ENCODE measurements around the gene WNK1.
"Not testable (repeated sequence)": the region's sequence is repeated elsewhere in the genome, so short reads cannot be mapped to it uniquely, and the experiment has no call there.

Gene WNK1

GRCh38 chr12:818733-819132, 66.4 kb downstream of the WNK1 start:
- no peak for DNase-seq

DNA sequence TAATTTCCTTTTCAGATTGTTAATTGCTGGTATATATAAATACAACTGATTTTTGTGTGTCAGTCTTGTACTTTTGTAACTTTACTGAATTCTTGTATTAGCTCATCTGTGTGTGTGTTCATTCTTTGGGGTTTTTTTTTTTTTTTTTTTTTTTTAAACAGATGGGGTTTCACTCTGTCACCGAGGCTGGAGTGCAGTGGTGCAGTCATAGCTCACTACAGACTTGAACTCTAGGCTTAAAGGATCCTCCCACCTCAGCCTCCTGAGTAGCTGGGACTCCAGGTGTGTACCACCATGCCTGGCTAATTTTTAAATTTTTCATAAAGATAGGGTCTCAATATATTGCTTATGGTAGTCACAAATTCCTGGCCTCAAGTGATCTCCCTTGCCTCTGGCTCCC, 68.0 kb downstream of the WNK1 start:
- DNase-seq = no peak

DNA sequence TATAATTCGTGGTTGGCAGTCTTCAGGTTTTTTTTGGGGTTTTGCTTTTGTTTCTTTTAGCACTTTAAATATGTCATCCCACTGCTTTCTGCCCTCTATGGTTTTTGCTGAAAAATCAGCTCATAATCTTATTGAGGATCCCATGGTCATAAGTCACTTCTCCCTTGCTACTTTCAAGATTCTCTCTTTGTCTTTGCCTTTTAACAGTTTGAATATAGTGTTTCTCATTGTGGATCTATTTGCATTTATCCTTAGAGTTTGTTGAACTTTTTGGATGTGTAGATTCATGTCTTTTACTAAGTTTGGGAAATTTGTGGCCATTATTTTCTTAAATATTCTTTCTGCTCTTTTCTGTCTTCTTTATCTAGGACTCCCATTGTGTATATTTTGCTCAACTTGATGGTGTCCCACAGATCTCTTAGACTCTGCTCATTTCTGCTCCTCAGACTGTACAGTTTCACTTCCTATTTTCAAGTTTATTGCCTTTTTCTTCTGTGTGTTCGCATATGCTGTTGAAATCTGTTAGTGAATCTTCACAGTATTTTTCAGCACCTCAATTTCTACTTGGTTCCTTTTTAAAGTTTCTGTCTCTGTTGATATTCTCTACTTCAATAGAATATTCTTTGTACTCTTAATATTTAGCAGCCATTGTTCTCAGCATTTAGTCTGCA, 70.8 kb downstream of the WNK1 start:
- no peak for DNase-seq

DNA sequence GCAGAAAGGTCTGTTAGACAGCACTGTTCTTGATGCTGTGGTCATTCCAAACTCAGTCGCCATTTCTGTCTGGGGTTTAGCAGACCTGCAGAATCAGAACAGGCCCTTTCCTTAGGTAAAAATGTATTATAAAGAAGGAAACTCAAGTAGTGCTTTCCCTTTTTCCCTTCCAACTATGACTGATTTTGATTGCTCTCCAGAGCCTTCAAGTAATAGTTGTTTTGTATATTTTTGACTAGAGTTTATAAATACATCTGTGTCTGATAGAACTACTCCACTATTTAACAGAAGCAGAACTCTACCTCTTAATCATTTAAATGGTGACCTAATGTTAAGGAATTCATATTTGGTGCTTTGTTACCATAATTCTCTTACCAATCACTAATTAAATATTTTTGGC, 74.0 kb downstream of the WNK1 start:
- DNase-seq = no peak

- no peak for DNase-seq
These were observed 76.5 kb downstream of the WNK1 start for GRCh38 chr12:828726-829395.

GRCh38 chr12:830111-830867, 77.9 kb downstream of the WNK1 start:
- DNase-seq = no peak

- no peak for DNase-seq
These were observed 83.6 kb downstream of the WNK1 start for GRCh38 chr12:835754-836518.

DNA sequence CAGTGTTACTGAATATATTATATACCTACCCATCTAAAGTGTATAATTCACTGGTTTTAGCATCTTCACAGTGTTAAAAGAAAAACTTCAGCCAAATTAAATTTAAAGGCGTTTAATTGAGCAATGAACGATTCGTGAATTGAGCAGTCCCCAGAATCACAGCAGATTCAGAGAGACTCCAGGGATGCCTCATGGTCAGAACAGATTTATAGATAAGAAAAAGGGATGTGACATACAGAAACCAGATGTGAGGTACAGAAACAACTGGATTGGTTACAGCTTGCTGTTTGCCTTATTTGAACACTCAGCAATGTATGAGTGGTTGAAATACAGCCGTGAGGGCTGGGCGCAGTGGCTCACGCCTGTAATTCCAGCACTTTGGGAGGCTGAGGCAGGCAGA, 84.6 kb downstream of the WNK1 start:
- DNase-seq = no peak

GRCh38 chr12:837548-837947, 85.2 kb downstream of the WNK1 start:
- no peak for DNase-seq

GRCh38 chr12:843609-844008, 91.2 kb downstream of the WNK1 start:
- DNase-seq = no peak

- DNase-seq = no peak
These were observed 94.0 kb downstream of the WNK1 start for GRCh38 chr12:846421-846820.

GRCh38 chr12:848173-848865, 95.9 kb downstream of the WNK1 start:
- no peak for DNase-seq

DNA sequence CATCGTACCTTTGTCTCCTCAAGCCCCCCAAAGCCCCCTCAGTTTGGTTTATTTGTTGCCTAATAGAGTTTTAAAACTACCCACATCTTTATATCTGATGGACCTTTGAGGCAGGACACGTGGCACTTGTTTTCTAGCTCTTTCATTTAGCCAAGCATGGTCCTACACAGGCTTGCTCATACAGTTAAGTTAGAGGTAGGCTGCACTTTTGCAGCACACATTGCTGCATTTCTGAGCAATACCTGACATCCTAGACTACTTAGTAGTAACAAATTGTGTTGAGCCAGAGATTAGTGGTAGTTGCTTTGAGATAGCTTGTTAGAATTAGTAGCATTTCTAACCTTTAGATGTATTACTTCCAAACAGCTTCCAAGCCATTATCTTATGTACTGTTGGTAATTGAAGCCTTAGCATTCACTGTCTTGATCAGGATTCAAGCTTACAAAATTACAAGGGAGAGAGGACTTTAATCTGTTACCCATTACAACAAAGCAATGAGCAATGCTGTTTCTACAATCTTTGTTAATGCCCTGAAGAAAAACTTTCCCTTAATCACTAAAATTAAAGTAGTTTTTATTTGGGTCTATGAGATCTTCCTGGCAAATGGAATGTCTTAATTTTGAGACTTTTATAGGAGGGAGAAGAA, 96.6 kb downstream of the WNK1 start:
- no peak for DNase-seq

DNA sequence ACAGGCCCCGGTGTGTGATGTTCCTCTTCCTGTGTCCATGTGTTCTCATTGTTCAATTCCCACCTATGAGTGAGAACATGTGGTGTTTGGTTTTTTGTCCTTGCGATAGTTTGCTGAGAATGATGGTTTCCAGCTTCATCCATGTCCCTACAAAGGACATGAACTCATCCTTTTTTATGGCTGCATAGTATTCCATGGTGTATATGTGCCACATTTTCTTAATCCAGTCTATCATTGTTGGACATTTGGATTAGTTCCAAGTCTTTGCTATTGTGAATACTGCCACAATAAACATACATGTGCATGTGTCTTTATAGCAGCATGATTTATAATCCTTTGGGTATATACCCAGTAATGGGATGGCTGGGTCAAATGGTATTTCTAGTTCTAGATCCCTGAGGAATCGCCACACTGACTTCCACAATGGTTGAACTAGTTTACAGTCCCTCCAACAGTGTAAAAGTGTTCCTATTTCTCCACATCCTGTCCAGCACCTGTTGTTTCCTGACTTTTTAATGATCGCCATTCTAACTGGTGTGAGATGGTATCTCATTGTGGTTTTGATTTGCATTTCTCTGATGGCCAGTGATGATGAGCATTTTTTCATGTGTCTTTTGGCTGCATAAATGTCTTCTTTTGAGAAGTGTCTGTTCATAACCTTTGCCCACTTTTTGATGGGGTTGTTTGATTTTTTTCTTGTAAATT, 97.5 kb downstream of the WNK1 start:
- not testable (repeated sequence) for DNase-seq

DNA sequence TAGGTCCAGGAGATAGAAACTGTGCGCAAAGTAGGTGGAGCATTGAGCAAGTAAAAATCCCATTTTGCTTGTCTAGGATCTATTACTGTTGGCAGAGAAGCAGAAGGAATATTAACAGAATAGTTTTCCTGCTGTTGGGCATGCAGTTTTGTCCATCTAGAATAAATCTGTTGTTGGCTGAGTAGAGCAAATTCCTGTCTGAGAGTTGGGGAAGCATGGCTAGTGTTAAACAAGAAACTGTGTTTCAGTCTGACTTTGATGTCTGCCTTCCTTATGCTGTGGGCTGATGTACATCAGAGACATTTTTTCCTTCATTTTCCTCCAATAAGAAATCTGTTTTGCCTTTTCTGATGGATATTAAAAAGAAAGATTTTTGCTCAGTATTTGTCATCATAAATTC, 99.0 kb downstream of the WNK1 start:
- DNase-seq = no peak

DNA sequence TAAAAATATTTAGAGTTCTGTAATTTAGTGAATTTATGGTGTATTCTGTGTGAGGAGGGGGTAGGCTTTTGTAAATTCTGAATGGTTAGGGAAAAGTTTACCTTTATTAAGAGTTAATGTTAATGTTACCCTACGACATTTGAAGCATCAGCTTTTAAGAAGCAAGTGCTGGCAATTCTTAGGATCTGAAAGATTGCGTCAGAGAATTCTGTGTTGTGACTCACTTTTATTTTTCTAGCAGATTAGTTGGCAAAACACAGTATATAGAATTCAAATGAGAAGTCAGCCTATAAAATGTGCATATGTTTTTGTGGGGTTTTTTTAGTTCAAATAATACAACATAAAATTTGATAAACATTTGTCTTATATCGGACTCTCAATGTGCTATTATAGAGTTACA, 99.5 kb downstream of the WNK1 start:
- no peak for DNase-seq

- DNase-seq = no peak
These were observed 100.5 kb downstream of the WNK1 start for GRCh38 chr12:852864-853263.

DNA sequence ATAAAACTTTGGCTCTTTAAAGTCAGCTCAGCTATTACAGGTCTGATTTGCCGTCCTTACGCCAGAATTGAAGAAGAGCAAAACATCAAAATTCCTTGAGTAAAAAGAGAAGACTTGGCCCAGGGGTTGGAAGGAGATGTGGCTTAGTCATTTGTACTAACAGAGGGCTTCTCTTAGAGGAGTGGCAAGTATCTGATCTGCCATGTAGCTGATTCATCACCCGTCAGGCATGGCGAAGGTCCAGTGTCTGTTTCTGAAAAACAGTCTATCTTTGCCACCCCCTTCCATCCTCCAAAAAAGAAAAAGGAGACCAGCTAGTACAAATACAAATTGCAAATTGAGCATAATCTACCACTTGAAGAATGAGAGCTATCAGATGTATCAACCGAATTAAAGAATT, 105.2 kb downstream of the WNK1 start:
- no peak for DNase-seq

- no peak for DNase-seq
These were observed 110.0 kb downstream of the WNK1 start for GRCh38 chr12:862303-862911.

- DNase-seq = no peak
These were observed 110.9 kb downstream of the WNK1 start for GRCh38 chr12:863285-863684.

DNA sequence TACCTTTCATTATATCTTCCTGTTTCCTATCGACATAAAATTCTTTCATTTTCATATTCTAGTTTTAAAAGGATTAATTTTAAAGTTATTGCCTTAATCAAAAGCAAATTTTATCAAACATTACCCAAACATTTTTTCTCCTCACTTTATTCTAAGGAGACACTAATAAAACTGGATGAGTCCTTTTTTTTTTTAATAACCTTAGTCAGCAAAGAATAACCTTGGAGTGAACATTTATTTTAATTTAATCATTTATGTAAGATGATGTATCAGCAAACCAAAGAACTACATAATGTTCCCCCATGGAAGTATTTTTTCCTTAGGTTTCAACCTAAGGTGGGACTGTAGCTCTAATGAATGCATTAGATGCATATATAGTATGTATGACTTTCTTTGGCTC, 113.2 kb downstream of the WNK1 start:
- no peak for DNase-seq
